Gastroesophageal sphincter (tissue), 3 donors: ENCODE measurements around the gene HIPK4.

Source experiments
- EP300 ChIP-seq: sonication (generic); formaldehyde crosslinking; IDR thresholded peaks from one replicate; pipeline ENCODE4 v1.6.1; 2017; ENCODE audit warnings: antibody characterized with exemption, mild to moderate bottlenecking
- POLR2A ChIP-seq, 2 donors: fragments of 450-650 bp; IDR thresholded peaks; one replicate each; pipeline ENCODE4 v1.6.1; 2017; ENCODE audit warnings: antibody characterized with exemption in 2 of 2, mild to moderate bottlenecking in 2 of 2, moderate library complexity in 1 of 2
- POLR2AphosphoS5 ChIP-seq: sonication (generic); formaldehyde crosslinking; IDR thresholded peaks from one replicate; pipeline ENCODE4 v1.6.1; 2017; ENCODE audit warnings: antibody characterized with exemption
- TF ChIP-seq, protein P1 (sequence below), 4 experiments: fragments of 200-600 bp in 2 of 4; fragments of 450-650 bp in 2 of 4; sonication (generic) in 1 of 4; IDR thresholded peaks; one replicate each; pipeline ENCODE4 v1.5.1; 2017 to 2019; ENCODE audit warnings: antibody characterized with exemption in 4 of 4, mild to moderate bottlenecking in 2 of 4, moderate library complexity in 2 of 4

DNA sequence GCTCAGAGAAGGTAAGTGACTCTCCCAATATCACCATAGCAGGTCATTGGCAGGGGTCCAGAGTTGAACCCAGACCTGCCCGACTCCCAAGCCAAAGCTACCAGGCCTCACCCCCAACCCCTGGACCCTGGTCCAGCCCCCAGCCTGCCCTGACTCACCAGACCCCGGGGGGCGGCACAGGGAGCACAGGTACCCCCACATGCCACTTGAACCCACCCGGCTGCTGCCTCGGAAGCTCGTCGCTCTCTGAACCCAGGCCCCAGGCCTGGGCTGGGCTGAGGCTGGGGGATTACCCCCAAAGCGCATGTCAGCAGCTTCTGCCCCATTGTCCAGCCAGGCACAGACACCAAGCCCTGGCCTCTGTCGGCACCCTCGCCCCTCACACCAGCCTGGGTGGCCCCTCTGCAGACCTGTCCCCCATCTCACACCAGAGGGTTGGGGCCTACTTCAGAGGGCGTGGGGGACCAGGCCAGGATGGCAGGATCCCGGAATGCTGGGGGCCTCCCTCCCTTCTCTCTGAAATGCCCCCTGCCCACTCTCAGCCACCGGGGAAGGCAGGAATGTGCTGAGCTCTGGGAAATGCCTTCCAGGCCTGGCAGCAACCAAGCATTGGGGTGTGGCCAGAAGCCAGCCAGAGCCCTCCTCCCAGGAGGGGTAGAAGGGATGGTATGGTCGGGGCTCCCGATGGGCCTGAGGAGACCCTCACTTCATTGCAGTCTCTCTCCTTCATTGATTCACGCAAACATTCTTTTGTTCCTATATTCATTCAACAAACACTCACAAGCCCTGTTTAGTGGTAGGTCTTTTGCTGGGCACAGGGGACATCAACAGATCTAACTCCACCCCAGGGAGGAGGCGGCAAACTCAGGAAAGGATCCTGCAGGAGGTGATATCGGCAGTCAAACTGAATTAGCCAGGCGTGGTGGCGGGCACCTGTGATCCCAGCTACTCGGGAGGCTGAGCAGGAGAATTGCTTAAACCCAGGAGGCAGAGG is 24.9 kb upstream of the HIPK4 start:
- TF ChIP-seq, protein P1, sequence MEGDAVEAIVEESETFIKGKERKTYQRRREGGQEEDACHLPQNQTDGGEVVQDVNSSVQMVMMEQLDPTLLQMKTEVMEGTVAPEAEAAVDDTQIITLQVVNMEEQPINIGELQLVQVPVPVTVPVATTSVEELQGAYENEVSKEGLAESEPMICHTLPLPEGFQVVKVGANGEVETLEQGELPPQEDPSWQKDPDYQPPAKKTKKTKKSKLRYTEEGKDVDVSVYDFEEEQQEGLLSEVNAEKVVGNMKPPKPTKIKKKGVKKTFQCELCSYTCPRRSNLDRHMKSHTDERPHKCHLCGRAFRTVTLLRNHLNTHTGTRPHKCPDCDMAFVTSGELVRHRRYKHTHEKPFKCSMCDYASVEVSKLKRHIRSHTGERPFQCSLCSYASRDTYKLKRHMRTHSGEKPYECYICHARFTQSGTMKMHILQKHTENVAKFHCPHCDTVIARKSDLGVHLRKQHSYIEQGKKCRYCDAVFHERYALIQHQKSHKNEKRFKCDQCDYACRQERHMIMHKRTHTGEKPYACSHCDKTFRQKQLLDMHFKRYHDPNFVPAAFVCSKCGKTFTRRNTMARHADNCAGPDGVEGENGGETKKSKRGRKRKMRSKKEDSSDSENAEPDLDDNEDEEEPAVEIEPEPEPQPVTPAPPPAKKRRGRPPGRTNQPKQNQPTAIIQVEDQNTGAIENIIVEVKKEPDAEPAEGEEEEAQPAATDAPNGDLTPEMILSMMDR (IDR thresholded peaks at IDR 0.05) = no peak
- TF ChIP-seq POLR2A (IDR thresholded peaks at IDR 0.05) (no peak), POLR2AphosphoS5 (no peak), EP300 (no peak)
